ENCODE measurements around the gene PARP1. TPM values are rescaled to one million over a fixed set of nuclear protein-coding genes. Genes with fewer than 3 reads are reported as not detected.

PARP1 gene
- 86.7 and 164 TPM in 2 replicates for total RNA-seq

GRCh38 chr1:226407497-226408284, at the start of gene PARP1:
Gene PARP1 (minus strand): TSS chr1:226408093. CDS start chr1:226407929, 164 bp downstream.

Other genes with a start within 250 kb of the PARP1 start
- 21.9 and 24.0 TPM in 2 replicates for gene ACBD3, start 221.4 kb downstream of the PARP1 start, total RNA-seq
- 0.13 and 0.16 TPM in 2 replicates for gene MIXL1, start 184.4 kb downstream of the PARP1 start, total RNA-seq
- 1.4 and 6.8 TPM in 2 replicates for gene LIN9, start 98.9 kb downstream of the PARP1 start, total RNA-seq
- under 0.01 TPM in 1 of 2 replicates, not detected in the other for gene STUM, start 140.7 kb upstream of the PARP1 start, total RNA-seq

Measured in mesangial cell (primary cell).